Activated CD4-positive, CD25-positive, alpha-beta regulatory T cell (primary cell): ENCODE measurements around the gene DOK4.
"Not testable (repeated sequence)": the region's sequence is repeated elsewhere in the genome, so short reads cannot be mapped to it uniquely, and the experiment has no call there.

Experiments used
- DNase-seq, 4 experiments: peaks; one replicate each; lab custom pipeline; 2025; lab: John Stamatoyannopoulos, UW

Gene DOK4

DNA sequence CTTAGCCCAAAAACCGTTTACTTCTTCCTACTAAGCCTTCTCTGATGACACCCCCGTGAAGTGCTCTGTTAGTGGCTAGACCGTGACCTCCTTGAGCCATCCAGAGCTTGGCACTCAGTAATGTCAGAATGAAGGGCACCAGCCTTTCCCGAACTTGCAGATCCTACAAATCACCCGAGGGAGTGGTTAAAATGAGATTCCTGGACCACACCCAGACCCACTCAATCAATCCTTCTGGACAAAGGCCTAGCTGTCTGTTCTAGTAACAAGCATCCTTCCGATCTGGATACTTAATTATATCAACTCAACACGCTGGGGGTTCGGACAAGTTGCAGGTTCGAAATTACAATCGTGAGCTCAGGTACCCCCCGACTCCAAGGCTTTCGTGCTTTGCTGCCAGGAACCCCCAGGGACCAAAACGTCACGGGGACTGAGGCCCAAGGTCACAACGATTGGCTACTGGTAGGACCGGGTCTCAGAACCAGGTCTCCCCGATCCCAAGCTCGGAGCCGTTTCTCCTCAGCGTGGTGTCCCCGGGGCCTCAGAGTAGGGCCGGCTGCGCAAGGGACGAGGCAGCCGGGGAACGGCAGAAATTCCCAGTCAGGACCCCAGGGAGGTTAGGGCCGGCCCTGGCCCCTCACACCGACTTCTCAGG, 39.6 kb downstream of the DOK4 start:
- peak in 1 of 4 experiments; percentile 18 for DNase-seq

DNA sequence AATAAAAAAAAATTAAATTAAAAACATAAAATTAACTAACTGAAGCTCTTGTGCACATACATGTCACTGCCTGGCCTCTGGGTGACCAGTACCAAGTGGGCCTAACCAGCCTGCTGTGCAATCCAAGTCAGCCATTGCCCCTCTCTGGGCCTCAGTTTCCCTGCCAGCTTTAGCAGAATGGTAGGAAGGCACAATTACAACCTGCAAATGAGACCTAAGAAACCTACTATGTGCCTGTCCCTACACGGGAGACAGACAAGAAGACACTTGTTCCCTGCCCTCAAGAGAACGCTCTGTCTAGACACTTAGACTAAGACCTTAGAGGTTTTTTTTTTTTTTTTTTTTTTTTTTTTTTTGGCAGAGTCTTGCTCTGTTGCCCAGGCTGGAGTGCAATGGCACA, 40.8 kb downstream of the DOK4 start:
- DNase-seq: no peak

DNA sequence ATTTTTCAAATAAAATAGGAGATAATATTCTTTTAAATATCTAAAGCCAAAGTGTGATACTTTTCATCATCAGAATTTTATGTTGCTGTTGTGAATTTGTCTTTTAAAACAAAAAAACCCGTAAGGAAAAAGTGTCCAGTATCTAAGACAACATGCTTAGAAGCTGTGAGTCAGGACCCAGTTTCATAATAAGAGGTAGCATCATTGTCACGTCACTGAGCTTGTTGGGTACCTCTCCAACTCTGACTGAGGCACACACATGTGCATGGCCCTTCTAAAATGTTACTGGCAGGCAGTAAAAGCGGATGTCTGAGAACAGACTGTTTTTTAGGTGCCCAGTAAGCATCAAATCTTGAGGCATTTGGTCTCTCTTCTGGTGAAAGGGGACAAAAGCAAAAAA, 41.6 kb downstream of the DOK4 start:
- no peak for DNase-seq

DNA sequence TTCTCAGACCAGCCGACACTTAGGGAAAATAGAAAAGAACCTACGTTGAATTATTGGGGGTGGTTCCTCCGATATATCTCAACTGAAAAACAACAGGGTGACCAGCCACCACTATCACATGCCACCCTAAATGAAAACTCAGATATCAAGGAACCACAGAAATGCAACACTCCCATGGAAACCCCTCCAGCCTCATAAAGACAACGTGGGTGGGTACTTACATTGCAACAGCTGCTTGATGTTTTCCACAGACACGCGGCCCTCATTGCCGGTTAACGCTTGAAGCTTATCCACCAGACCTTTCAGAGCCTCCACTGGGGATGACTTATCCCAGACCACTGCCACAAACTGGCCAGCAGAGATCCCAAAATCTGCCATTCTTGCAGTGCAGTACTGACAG, 45.7 kb downstream of the DOK4 start:
- not testable (repeated sequence) for DNase-seq

DNA sequence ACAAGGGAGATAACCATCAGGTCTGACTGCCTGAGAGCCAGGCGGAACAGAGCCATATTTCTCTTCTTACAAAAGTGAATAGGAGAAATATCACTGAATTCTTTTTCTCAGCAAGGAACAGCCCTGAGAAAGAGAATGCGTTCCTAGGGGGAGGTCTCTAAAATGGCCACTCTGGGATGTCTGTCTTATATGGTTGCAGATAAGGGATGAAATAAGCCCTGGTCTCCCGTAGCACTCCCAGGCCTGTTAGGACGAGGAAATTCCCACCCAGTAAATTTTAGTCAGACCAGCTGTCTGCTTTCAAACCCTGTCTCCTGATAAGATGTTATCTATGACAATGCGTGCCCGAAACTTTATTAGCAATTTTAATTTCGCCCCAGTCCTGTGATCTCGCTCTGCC, 46.3 kb downstream of the DOK4 start:
- DNase-seq: not testable (repeated sequence)

DNA sequence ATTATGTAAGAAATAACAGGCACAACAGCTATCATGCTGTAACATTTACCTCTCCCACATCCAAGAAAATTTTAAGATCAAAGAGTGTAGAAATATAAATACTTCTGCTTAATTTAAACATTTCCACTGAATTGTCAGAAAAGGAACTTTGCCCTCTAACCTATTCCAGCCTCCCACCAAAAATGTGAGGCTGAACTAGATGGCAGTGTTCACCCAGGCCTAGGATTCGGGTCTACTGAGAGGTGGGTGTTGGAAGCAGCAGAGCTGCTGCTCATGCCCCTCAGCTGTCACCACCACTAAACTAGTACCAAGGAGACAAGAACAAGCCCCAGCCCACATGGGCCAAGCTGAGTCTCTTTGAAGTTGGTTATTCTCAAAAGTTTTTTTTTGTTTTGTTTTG, 50.5 kb downstream of the DOK4 start:
- DNase-seq: no peak

DNA sequence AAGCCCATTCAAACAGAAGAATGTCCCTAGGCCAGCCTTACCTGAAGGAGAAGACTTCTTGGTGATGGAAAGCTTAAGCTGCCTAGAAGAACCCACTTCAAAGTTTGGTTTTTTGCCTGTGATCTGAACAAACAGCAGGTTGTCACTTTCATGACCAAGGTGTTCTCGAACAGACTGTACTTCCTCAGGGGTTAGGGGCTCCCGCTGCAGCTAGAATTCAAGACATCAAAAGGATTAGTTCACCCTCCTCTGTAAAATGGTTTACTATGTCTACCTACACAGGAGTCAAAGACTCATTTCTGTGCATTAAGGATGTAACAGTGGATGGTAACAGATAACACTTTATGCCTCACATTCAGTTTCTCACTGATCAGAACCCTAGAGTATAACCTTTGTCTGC, 52.3 kb downstream of the DOK4 start:
- no peak for DNase-seq

DNA sequence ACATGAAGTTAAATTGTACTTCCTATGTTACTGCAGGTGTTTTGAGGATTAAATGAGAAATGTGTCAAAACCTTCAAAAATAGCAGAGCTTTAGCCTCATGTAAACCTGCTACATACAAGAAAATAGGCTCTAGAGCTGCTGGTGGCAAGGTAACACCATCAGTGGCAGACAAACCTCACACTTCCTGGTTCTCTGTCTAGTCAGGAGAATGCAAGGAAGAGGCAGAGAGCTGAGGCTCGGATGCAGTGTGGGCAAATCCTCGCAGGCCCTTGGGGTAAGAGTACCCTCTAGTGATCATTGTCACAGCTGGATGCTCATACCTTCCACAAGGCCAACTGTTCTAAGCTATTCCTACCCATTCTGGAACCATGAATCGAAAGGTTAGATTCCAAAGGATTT, 53.3 kb downstream of the DOK4 start:
- no peak for DNase-seq

DNA sequence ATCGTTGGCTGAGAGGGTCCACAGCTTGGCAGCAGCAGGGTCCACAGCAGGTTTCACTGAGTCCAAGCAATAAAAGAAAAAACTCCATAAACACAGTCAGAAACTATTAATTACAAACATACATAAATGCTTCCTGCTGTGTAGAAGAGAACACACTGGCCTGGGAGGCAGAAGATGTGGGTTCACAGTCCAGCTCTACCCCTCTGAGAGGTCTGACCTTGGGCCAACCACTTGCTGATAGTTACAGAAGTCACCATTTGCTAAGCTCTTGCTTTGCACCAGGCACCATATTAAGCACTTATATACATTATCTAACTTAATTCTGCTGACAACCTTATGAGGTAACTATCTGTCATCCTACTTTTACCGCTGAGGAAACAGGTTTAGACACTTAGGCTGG, 53.8 kb downstream of the DOK4 start:
- DNase-seq: no peak

DNA sequence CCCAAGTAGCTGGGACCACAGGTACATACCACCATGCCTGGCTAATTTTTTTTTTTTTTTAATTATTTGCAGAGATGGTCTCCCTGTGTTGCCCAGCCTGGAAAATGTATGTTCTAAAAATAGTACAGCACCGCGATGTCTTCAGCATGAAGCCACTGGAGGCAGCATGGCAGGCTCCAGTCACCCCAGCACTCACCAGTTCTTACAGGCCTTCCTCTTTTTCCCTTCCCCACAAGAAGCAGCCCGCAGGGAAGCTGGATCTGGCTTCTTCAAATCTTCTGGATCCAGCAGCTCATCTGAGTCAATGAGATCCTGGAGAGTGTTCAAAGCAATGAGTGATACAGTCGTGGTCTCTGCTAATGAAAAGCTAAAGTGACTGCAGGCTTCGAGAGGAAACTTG, 55.3 kb downstream of the DOK4 start:
- DNase-seq: no peak

DNA sequence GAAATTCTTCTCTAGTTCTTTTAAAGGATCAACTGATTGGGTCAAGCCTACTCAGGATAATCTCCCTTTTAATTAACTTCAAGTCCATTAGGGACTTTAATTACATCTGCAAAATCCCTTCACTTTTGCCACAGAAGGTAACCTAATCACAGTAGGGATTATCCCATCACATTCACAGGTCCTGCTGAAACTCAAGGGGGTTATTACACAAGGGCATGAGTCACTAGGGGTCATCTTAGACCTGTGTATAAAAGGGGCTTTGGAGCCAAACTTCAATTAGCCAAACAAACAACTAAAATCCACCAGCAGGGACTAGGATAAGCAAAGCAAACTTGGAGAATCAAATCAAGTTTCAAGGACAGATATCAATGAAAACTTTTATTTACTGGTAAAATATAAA, 58.5 kb downstream of the DOK4 start:
- DNase-seq: no peak

DNA sequence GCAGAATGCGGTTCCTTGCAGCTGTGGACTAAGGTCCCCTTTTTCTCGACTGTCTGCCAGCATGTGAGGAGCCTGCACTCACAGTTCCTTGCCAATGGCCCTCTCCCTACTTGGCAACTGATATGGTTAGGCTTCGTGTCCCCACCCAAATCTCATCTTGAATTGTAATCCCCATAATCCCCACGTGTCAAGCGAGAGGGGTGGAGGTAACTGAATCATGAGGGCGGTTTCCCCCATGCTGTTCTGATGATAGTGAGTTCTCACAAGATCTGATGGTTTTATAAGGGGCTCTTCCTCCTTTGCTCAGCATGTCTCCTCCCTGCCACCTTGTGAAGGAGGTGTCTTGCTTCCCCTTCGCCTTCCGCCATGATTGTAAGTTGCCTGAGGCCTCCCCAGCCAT, 59.0 kb downstream of the DOK4 start:
- DNase-seq: no peak

DNA sequence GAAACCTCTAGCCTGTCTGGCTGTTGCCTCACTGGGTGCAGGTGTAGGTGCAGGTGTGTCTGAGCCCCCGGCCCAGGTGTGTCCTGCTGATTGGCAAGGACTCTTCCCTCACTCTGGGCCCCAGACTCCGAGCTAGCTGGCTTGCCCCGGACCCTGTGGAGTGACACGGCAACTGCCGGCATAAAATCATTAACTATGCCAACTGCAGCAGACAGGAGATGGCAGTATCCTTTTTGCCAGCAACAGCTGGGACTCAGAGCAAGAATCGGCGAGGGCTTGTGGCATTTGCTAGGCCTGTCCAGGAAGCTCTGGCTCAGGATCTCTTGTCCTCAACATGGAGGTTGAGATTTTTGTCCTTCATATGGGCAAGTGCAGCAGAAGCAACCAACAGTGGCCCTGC, 59.9 kb downstream of the DOK4 start:
- DNase-seq: no peak

DNA sequence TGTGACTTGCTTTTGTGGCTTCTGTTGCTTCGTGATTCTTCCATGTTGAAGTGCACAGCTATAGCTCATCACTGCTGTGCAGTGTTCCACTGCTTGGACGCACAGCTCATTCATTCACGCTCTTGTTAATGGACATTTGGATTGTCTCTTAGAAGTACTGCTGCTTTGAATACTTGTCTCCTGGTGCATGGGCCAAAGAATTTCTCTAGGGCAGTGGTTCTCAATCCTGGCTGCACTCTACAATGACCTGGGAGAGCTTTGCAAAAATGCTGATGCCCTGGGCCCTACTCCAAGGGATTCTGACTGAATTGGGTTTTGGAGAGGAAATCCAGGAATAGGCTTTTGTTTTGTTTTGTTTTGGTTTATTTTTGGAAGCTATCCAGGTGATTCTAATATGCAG, 61.7 kb downstream of the DOK4 start:
- DNase-seq: no peak

DNA sequence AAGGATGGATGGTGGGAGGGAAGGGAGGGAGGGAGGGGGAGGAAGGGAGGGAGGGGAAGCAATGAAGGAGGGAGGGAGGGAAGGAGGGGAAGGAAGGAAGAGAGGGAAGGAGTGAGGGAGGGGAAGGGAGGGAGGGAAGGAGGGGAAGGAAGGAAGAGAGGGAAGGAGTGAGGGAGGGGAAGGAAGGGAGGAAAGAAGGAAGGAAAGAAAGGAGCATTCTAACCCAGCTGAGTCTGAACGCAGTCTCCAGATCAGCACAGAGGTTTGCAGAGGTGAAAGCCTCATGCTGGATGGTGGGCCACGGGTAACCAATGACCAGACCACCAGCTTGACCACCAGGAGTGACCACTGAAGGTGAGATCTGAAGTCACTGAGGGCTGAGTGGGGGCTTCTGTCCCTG, 63.1 kb downstream of the DOK4 start:
- no peak for DNase-seq

DNA sequence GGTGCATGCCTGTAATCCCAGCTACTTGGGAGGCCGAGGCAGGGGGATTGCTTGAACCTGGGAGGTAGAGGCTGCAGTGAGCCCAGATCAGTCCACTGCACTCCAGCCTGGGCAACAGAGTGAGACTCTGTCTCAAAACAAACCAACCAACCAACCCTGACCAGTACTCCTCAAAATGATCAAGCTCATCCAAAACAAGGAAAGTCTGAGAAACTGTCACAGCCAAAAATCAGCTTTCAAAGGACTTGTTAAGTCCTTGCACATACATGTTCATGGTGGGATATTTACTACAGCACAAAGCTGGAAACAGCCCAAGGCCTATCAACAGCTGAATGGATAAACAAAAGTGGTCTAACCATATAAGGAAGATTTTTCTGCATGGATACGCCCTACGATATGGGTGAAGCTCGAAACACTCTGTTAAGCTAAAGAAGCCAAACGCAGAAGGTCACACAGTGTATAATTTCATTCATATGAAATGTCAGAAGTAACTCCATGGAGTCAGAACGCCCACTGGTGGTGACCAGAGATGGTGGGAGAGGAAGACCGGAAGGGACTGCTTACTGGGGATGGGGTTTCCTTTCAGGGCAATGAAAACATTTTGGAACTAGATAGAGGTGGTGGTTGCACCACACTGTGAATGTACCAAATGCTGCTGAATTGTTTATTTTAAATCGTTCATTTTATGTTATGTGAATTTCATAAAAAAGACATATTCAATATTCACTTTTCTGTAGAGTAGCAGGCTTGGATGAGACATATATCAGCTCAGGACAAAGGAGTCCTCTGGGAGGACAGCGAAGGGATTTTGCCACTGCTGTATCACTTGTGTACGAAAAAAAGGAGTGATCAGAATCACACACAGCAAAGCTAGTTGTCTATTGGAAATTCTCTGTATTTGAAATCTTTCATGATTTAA, 64.0 kb downstream of the DOK4 start:
- no peak for DNase-seq
